A549 treated with AZD9567 at 1 μM for 4 hours (cell line): ENCODE measurements around the gene LRRC40. TPM values are rescaled to one million over a fixed set of nuclear protein-coding genes. Genes with fewer than 3 reads are reported as not detected.

ENCODE experiments used
- total RNA-seq: library from RNA; stranded (reverse); fragments of 200-300 nt; extraction: Qiagen RNA extraction; gene quantifications from 5 replicates; pipeline ENCODE4 v1.2.3, GENCODE V29; 2022; ENCODE audit not compliant: insufficient read depth

LRRC40 gene
- 7.7 to 10.6 TPM (median 10.2 TPM) in 5 replicates for total RNA-seq

DNA sequence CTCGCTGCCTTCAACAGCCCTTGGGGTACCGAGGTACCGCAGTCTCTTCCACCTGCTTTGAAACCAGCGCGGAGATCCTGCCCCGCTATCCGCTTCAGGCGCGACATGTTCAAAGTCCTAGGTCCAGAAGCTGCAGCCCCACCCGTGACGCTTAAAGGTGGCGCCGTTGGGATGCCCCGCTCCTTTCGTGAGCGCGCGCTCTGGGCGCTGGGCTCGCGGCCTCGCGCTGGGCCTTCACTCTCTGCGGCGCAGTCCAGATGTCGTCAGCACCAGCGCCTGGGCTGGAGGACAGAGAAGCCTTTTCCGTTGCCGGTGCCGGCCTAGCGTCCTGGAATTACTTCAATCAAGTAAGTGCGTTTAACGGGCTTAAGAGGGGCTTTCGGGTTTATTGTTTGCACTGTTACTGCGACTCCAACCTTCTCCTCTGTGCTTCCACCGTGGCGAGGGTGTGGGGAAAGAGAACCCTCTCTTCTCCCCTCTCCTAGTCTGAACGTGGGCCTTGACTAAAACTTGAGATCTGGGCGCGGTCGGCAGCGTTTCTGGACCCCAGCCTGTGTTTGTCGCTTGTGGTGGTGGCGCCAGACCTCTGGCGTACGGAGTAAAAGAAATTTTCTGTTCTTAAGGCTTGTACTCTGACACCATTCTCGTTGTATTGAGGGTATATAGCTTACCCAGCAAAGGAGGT lies at the start of gene LRRC40:
TSS of gene LRRC40 (minus strand) at position 146 of the 685 bp plus-strand sequence. CDS start at position 107, 39 bp downstream.

DNA sequence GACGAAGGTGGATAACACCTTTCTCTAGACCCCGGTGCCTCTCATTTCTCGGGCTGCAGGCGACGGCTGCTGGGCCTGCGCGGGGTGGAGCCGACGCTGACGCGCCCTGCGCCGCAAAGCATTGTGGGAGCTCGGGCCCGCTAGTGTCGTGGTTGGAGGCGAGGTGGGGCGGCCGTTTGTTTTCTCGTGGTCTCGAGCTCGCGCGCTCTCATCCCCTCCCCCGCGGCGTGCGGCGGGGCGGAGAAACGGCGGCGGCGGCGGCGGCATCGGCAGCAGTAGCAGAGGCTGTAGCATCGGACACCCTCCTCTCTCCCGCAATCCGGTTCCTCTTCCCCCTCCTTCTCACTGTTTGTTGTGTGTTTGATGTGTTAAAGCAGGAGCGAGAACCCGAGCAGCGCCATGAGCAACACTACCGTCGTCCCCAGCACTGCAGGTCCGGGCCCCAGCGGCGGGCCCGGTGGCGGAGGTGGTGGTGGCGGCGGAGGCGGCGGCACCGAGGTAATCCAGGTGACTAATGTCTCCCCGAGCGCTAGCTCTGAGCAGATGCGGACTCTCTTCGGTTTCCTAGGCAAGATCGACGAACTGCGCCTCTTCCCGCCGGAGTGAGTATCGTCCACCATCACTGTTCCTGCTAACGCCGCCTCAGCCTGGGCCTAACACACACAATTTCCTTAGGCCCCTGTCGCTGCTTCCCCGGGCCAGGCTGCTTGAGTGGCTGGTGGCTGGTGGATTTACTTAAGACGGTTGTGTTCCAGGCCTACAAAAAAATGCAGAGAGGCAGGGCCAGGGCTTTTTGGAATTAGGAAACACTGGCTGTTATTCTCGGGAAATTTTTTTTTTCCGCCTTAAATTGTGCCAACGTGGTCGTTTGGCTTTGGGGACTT lies 16.1 kb upstream of the LRRC40 start, which contains the start of gene SRSF11:
TSS of gene SRSF11 (plus strand) at position 143 of the 884 bp plus-strand sequence. CDS start at position 400, 257 bp downstream.

Other genes with a start within 250 kb of the LRRC40 start
- gene SRSF11, start 15.8 kb upstream of the LRRC40 start, total RNA-seq = 63.1 to 76.4 TPM (median 74.3 TPM) in 5 replicates
- 6.5 to 8.8 TPM (median 7.4 TPM) in 5 replicates for gene ANKRD13C, start 149.1 kb upstream of the LRRC40 start, total RNA-seq
- 1.5 to 5.7 TPM (median 1.7 TPM) in 5 replicates for gene CTH, start 205.7 kb upstream of the LRRC40 start, total RNA-seq